SK-N-SH (cell line): ENCODE measurements around the gene FABP3. TPM values are rescaled to one million over a fixed set of nuclear protein-coding genes. Genes with fewer than 3 reads are reported as not detected.

ENCODE experiments used
- CTCF ChIA-PET: fragments of 300-600, 350-600 bp; formaldehyde crosslinking; extraction: SDS; loops from one replicate; lab custom pipeline; 2021; lab: Yijun Ruan, JAX
- POLR2A ChIA-PET: fragments of 350-600 bp; sonication (Branson Sonifier 250); formaldehyde crosslinking; extraction: SDS; loops from one replicate; lab custom pipeline; 2020; ENCODE audit warnings: antibody characterized with exemption, inconsistent platforms; lab: Yijun Ruan, JAX
- DNase-seq: peaks from one replicate; pipeline ENCODE4 v3.0.0; 2012
- H2AFZ ChIP-seq: fragments of 200-600 bp; sonication (generic); 2 replicates; pipeline ENCODE4 v1.8.1; 2016; ENCODE audit warnings: antibody characterized with exemption, mild to moderate bottlenecking, low read depth
- H3F3A ChIP-seq: fragments of 200-600 bp; sonication (generic); replicated peaks from 2 replicates; pipeline ENCODE3; 2016; ENCODE audit warnings: antibody characterized with exemption, mild to moderate bottlenecking; ENCODE audit not compliant: insufficient read depth
- H3K27ac ChIP-seq, 2 experiments: fragments of 200-500 bp in 1 of 2; fragments of 200-600 bp in 1 of 2; sonication (Bioruptor generic) in 1 of 2; sonication (generic), shearing (Covaris generic) in 1 of 2; 2 replicates each; pipeline versions ENCODE4 v1.5.1 to v1.6.1; 2014 to 2016; ENCODE audit warnings: low read depth in 2 of 2, inconsistent platforms in 1 of 2, low read length in 1 of 2, mild to moderate bottlenecking in 1 of 2, mixed read lengths in 1 of 2
- H3K27me3 ChIP-seq: fragments of 200-600 bp; sonication (generic), shearing (Covaris generic); 2 replicates; pipeline ENCODE4 v1.6.1; 2016; ENCODE audit warnings: mixed run types; ENCODE audit not compliant: insufficient read depth
- H3K36me3 ChIP-seq, 2 experiments: fragments of 200-500 bp in 1 of 2; fragments of 200-600 bp in 1 of 2; sonication (Bioruptor generic) in 1 of 2; sonication (generic) in 1 of 2; replicated peaks in 1 of 2; 2 replicates each; pipeline versions ENCODE3 to v1.5.1; 2014 to 2016; ENCODE audit warnings: low read length in 1 of 2, mild to moderate bottlenecking in 1 of 2; ENCODE audit not compliant: insufficient read depth in 2 of 2, control insufficient read depth in 1 of 2
- H3K4me1 ChIP-seq, 2 experiments: fragments of 200-500 bp in 1 of 2; fragments of 200-600 bp in 1 of 2; sonication (Bioruptor generic) in 1 of 2; sonication (generic), shearing (Covaris generic) in 1 of 2; 2 replicates each; pipeline versions ENCODE4 v1.5.1 to v1.6.1; 2014 to 2016; ENCODE audit warnings: low read depth in 1 of 2, low read length in 1 of 2, mixed run types in 1 of 2; ENCODE audit not compliant: insufficient read depth in 2 of 2, control insufficient read depth in 1 of 2
- H3K4me2 ChIP-seq: fragments of 200-600 bp; sonication (generic), shearing (Covaris generic); 2 replicates; pipeline ENCODE4 v1.6.1; 2017; ENCODE audit warnings: mixed run types
- H3K4me3 ChIP-seq, 2 experiments: fragments of 200-500 bp in 1 of 2; fragments of 200-600 bp in 1 of 2; sonication (Bioruptor generic) in 1 of 2; sonication (generic), shearing (Covaris generic) in 1 of 2; 2 replicates each; pipeline versions ENCODE4 v1.5.1 to v1.8.1; 2014 to 2016; ENCODE audit warnings: low read depth in 2 of 2, inconsistent platforms in 1 of 2, low read length in 1 of 2, mild to moderate bottlenecking in 1 of 2, mixed read lengths in 1 of 2, moderate library complexity in 1 of 2
- H3K79me2 ChIP-seq: fragments of 200-600 bp; sonication (generic); 2 replicates; pipeline ENCODE4 v1.8.1; 2017; ENCODE audit warnings: mild to moderate bottlenecking; ENCODE audit not compliant: insufficient read depth
- H3K9ac ChIP-seq: fragments of 200-600 bp; sonication (generic); 2 replicates; pipeline ENCODE4 v1.6.1; 2017; ENCODE audit warnings: mixed run types
- H3K9me2 ChIP-seq: fragments of 200-600 bp; sonication (generic); 2 replicates; pipeline ENCODE4 v1.6.1; 2017; ENCODE audit warnings: mixed run types
- H3K9me3 ChIP-seq: fragments of 200-600 bp; sonication (generic); 2 replicates; pipeline ENCODE4 v1.6.1; 2017; ENCODE audit warnings: mixed run types, mild to moderate bottlenecking, moderate library complexity
- H4K20me1 ChIP-seq: fragments of 200-600 bp; sonication (generic); 2 replicates; pipeline ENCODE4 v1.6.1; 2017; ENCODE audit warnings: mild to moderate bottlenecking, mixed run types; ENCODE audit not compliant: insufficient read depth
- EP300 ChIP-seq, 2 experiments: IDR thresholded peaks; 2 replicates each; pipeline versions ENCODE4 v1.4.0 to v1.6.1; 2012; ENCODE audit warnings: borderline replicate concordance in 1 of 2, low read depth in 1 of 2, low read length in 1 of 2
- FOSL2 ChIP-seq: IDR thresholded peaks from 2 replicates; pipeline ENCODE4 v1.4.0; 2012; ENCODE audit warnings: low read depth, mild to moderate bottlenecking, moderate library complexity, borderline replicate concordance
- FOXJ3 ChIP-seq: sonication (generic); formaldehyde crosslinking; IDR thresholded peaks from 2 replicates; pipeline ENCODE4 v1.5.1; 2020; ENCODE audit warnings: mild to moderate bottlenecking, missing genetic modification reagents
- GATA2 ChIP-seq: sonication (generic); formaldehyde crosslinking; IDR thresholded peaks from 2 replicates; pipeline ENCODE4 v1.5.0; 2020; ENCODE audit warnings: mild to moderate bottlenecking, missing genetic modification reagents
- MEF2A ChIP-seq: IDR thresholded peaks from 2 replicates; pipeline ENCODE4 v1.4.0; 2012; ENCODE audit warnings: low read depth, borderline replicate concordance
- NRF1 ChIP-seq: IDR thresholded peaks from 2 replicates; pipeline ENCODE4 v1.6.1; 2012; ENCODE audit warnings: low read depth, mild to moderate bottlenecking, low read length
- POLR2AphosphoS5 ChIP-seq: IDR thresholded peaks from 2 replicates; pipeline ENCODE4 v1.6.1; 2012; ENCODE audit warnings: low read depth, low read length
- RAD21 ChIP-seq: IDR thresholded peaks from 2 replicates; pipeline ENCODE4 v1.6.1; 2012; ENCODE audit warnings: mild to moderate bottlenecking, low read length
- RFX5 ChIP-seq: IDR thresholded peaks from 2 replicates; pipeline ENCODE4 v1.6.1; 2012; ENCODE audit warnings: mild to moderate bottlenecking, improper control_type of control experiment, low read length
- RXRA ChIP-seq: IDR thresholded peaks from 2 replicates; pipeline ENCODE4 v1.4.0; 2012; ENCODE audit warnings: low read depth, mild to moderate bottlenecking, borderline replicate concordance
- SIN3A ChIP-seq: IDR thresholded peaks from 2 replicates; pipeline ENCODE4 v1.6.1; 2012; ENCODE audit warnings: low read depth, mild to moderate bottlenecking, low read length, moderate library complexity, borderline replicate concordance
- SMC3 ChIP-seq: IDR thresholded peaks from 2 replicates; pipeline ENCODE4 v1.6.1; 2012; ENCODE audit warnings: low read depth, low read length, improper control_type of control experiment
- TAF1 ChIP-seq: IDR thresholded peaks from 2 replicates; pipeline ENCODE4 v1.6.1; 2012; ENCODE audit warnings: low read depth, mild to moderate bottlenecking, low read length, moderate library complexity, borderline replicate concordance
- TCF12 ChIP-seq: IDR thresholded peaks from 2 replicates; pipeline ENCODE4 v1.4.0; 2012
- TEAD4 ChIP-seq: IDR thresholded peaks from 2 replicates; pipeline ENCODE4 v1.4.0; 2012; ENCODE audit warnings: mild to moderate bottlenecking, borderline replicate concordance; ENCODE audit not compliant: insufficient read depth
- WGBS: methylation state at CpG from one replicate; pipeline ENCODE4 v1.1.6; 2017; ENCODE audit warnings: low lambda C conversion rate; 5-methylcytosine and 5-hydroxymethylcytosine counted together
- polyA plus RNA-seq, 3 experiments: library from polyadenylated mRNA; depleted of rRNA; stranded (reverse); fragments of >200 nt; gene quantifications; 2 replicates each; pipeline ENCODE4 v1.2.3, GENCODE V29; 2012
- TF ChIP-seq, protein P1 (sequence below): fragments of 200-600 bp; sonication (generic); IDR thresholded peaks from 2 replicates; pipeline ENCODE4 v1.6.1; 2017; ENCODE audit warnings: antibody characterized with exemption, mild to moderate bottlenecking, moderate library complexity
- TF ChIP-seq, protein P2 (sequence below): IDR thresholded peaks from 2 replicates; pipeline ENCODE4 v1.4.0; 2012; ENCODE audit warnings: low read depth, borderline replicate concordance

The FABP3 gene
- polyA plus RNA-seq, 1 of the 3 experiments (the other 2 are of a cell fraction) = 0.08 TPM

DNA sequence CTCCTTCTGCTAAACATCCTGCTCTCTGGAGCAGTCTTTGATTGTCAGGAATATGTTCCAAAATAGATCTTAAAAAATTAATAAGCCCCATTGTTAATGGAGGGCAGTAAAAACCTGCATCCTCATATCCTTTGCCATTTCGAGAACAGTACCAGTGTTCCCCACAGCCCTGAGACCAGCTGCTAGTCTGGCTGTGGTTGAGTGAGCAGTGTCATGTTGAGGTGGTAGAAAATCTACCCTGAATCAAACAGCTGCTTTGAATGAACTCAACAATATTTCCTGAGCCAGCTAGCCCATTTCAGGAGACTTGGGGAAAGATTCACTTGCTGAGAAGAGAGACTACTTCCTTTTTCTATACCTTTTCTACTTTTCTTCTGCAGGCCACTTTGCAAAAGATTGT, 24.4 kb downstream of the FABP3 start:
- Histone ChIP-seq H3K36me3 (peaks cover 14 to 28% of the 10 kb centered on the region in 2 experiments), H3K9me2 (no peaks in the 10 kb centered on the region), H3K4me1 (no peaks in the 10 kb centered on the region), H3K9me3 (no peaks in the 10 kb centered on the region), H2AFZ (no peak overlapping the region), H3K9ac (no peak overlapping the region), H3K4me3 (no peak overlapping the region), H3K79me2 (no peaks in the 10 kb centered on the region), H3F3A (no peaks in the 10 kb centered on the region), H3K27me3 (no peaks in the 10 kb centered on the region), H4K20me1 (no peaks in the 10 kb centered on the region), H3K4me2 (no peak overlapping the region), H3K27ac (no peak overlapping the region)
- 100% methylated on average over 1 of the region's 1 CpG for WGBS
- DNase-seq = no peak
- TF ChIP-seq SMC3 = no peak
- TF ChIP-seq NRF1 = no peak
- no peak for TF ChIP-seq TCF12
- no peak for TF ChIP-seq TAF1
- no peak for TF ChIP-seq GATA2 (CRISPR knock-in tag)
- no peak for TF ChIP-seq FOXJ3 (CRISPR knock-in tag)
- no peak for TF ChIP-seq RFX5
- TF ChIP-seq, protein P1, sequence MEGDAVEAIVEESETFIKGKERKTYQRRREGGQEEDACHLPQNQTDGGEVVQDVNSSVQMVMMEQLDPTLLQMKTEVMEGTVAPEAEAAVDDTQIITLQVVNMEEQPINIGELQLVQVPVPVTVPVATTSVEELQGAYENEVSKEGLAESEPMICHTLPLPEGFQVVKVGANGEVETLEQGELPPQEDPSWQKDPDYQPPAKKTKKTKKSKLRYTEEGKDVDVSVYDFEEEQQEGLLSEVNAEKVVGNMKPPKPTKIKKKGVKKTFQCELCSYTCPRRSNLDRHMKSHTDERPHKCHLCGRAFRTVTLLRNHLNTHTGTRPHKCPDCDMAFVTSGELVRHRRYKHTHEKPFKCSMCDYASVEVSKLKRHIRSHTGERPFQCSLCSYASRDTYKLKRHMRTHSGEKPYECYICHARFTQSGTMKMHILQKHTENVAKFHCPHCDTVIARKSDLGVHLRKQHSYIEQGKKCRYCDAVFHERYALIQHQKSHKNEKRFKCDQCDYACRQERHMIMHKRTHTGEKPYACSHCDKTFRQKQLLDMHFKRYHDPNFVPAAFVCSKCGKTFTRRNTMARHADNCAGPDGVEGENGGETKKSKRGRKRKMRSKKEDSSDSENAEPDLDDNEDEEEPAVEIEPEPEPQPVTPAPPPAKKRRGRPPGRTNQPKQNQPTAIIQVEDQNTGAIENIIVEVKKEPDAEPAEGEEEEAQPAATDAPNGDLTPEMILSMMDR = no peak
- TF ChIP-seq TEAD4 = no peak
- no peak for TF ChIP-seq EP300 (IDR thresholded peaks at IDR 0.05; ENCODE audit: borderline replicate concordance in 1 of 2, low read depth in 1 of 2, low read length in 1 of 2)
- no peak for TF ChIP-seq MEF2A
- POLR2A ChIA-PET = no interaction called here
- CTCF ChIA-PET = interaction anchor here (0.9 to 1.4 kb wide), 4 partner anchors 16 to 201 kb away, joined by 3 to 5 read pairs (median 4); no protein-coding TSS in a partner anchor

GRCh38 chr1:31346785-31347184, 26.1 kb downstream of the FABP3 start:
- Histone ChIP-seq H3K9me3 (no peaks in the 10 kb centered on the region), H4K20me1 (no peaks in the 10 kb centered on the region), H3K36me3 (peaks cover 7 to 20% of the 10 kb centered on the region in 2 experiments), H3K27ac (no peak overlapping the region), H3K9ac (no peak overlapping the region), H3F3A (no peaks in the 10 kb centered on the region), H3K4me2 (no peak overlapping the region), H3K79me2 (no peaks in the 10 kb centered on the region), H3K27me3 (no peaks in the 10 kb centered on the region), H2AFZ (no peak overlapping the region), H3K9me2 (no peaks in the 10 kb centered on the region), H3K4me1 (no peaks in the 10 kb centered on the region), H3K4me3 (no peak overlapping the region)
- TF ChIP-seq POLR2AphosphoS5 (no peak), FOSL2 (no peak), FOXJ3 (CRISPR knock-in tag) (no peak), EP300 (IDR thresholded peaks at IDR 0.05; ENCODE audit: borderline replicate concordance in 1 of 2, low read depth in 1 of 2, low read length in 1 of 2) (no peak), RAD21 (no peak), RXRA (no peak), SIN3A (no peak), SMC3 (no peak), RFX5 (no peak)
- TF ChIP-seq, protein P2, sequence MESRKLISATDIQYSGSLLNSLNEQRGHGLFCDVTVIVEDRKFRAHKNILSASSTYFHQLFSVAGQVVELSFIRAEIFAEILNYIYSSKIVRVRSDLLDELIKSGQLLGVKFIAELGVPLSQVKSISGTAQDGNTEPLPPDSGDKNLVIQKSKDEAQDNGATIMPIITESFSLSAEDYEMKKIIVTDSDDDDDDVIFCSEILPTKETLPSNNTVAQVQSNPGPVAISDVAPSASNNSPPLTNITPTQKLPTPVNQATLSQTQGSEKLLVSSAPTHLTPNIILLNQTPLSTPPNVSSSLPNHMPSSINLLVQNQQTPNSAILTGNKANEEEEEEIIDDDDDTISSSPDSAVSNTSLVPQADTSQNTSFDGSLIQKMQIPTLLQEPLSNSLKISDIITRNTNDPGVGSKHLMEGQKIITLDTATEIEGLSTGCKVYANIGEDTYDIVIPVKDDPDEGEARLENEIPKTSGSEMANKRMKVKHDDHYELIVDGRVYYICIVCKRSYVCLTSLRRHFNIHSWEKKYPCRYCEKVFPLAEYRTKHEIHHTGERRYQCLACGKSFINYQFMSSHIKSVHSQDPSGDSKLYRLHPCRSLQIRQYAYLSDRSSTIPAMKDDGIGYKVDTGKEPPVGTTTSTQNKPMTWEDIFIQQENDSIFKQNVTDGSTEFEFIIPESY = no peak
- no peak for DNase-seq
- ChIA-PET CTCF (interaction anchor here (0.6 to 1.4 kb wide), 2 partner anchors 166 kb away, joined by 3 to 5 read pairs; no protein-coding TSS in a partner anchor), POLR2A (no interaction called here)
